Measurements from ENCODE around the gene SPTBN1.

DNA sequence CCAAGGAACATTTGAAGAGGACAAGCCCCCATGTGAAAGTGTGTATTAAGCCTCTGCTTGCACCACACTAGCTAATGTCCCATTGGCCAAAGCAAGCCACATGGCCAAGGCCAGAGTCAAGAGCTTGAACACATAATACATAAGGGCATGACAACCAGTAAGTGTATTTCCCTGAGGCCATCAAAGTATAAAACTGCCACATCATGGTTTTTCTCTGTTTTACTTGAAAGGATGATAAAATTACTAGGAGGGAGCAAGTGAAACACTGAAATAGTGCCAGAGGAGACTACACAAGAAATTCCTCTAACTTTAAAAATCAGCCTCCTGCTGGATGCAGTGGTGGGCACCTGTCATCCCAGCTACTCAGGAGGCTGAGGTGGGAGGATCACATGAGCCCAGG, 236.4 kb downstream of the SPTBN1 start:
- TF ChIP-seq CTCF (IDR thresholded peaks at IDR 0.05), result no peak
- TF ChIP-seq POLR2A (IDR thresholded peaks at IDR 0.05), result no peak

Measured in ovary (tissue), 3 donors.